HEK293T (cell line): Measurements from ENCODE around the gene GFRA4.

Experiments used
- BHLHE40 ChIP-seq: fragments of 450-650 bp; IDR thresholded peaks from 2 replicates; pipeline ENCODE4 v1.6.1; 2016; ENCODE audit warnings: mild to moderate bottlenecking, moderate library complexity, borderline replicate concordance
- ELF4 ChIP-seq: fragments of 450-650 bp; IDR thresholded peaks from 2 replicates; pipeline ENCODE4 v1.6.1; 2017; ENCODE audit warnings: antibody characterized with exemption
- FOXA1 ChIP-seq: fragments of 450-650 bp; IDR thresholded peaks from 2 replicates; pipeline ENCODE4 v1.6.1; 2016; ENCODE audit warnings: mild to moderate bottlenecking
- FOXM1 ChIP-seq: fragments of 450-650 bp; IDR thresholded peaks from 2 replicates; pipeline ENCODE4 v1.6.1; 2017; ENCODE audit warnings: mild to moderate bottlenecking, borderline replicate concordance
- HDGF ChIP-seq: fragments of 450-650 bp; IDR thresholded peaks from 2 replicates; pipeline ENCODE4 v1.6.1; 2017; ENCODE audit warnings: antibody characterized with exemption, borderline replicate concordance
- L3MBTL2 ChIP-seq: fragments of 450-650 bp; conservative IDR thresholded peaks from 2 replicates; pipeline ENCODE4 v1.6.1; 2016; ENCODE audit warnings: mild to moderate bottlenecking
- SP1 ChIP-seq: fragments of 450-650 bp; IDR thresholded peaks from 2 replicates; pipeline ENCODE4 v1.6.1; 2017
- SUZ12 ChIP-seq: fragments of 450-650 bp; IDR thresholded peaks from 2 replicates; pipeline ENCODE4 v1.6.1; 2016; ENCODE audit warnings: mild to moderate bottlenecking
- TARDBP ChIP-seq: fragments of 450-650 bp; IDR thresholded peaks from 2 replicates; pipeline ENCODE4 v1.6.1; 2016
- TF ChIP-seq, protein P1 (sequence below): fragments of 450-650 bp; IDR thresholded peaks from 2 replicates; pipeline ENCODE4 v1.6.1; 2016

DNA sequence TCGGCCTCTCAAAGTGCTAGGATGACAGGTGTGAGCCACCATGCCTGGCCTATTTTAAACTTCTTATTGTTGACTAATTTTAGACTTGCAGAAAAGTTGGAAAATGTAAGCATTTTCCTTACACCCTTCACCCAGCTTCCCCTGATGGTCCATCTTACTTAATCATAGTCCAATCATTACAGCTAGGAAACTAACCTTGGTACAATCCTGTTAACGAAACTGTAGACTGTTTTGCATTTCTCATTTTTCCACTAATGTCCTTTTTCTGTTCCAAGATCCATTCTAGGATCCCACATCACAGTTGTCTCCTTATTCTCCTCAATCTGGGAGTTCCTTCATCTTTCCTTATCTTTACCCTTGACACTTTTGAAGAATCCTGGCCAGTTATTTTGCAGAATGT is 659 bp upstream of the GFRA4 start:
- TF ChIP-seq L3MBTL2 (no peak), ELF4 (no peak), HDGF (no peak), FOXM1 (no peak), BHLHE40 (no peak), SP1 (no peak), SUZ12 (no peak), TARDBP (no peak), FOXA1 (no peak)
- TF ChIP-seq, protein P1, sequence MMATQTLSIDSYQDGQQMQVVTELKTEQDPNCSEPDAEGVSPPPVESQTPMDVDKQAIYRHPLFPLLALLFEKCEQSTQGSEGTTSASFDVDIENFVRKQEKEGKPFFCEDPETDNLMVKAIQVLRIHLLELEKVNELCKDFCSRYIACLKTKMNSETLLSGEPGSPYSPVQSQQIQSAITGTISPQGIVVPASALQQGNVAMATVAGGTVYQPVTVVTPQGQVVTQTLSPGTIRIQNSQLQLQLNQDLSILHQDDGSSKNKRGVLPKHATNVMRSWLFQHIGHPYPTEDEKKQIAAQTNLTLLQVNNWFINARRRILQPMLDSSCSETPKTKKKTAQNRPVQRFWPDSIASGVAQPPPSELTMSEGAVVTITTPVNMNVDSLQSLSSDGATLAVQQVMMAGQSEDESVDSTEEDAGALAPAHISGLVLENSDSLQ, result no peak
